GM18507 (cell line): ENCODE measurements around the gene PLAAT3.
"Not testable (repeated sequence)": the region's sequence is repeated elsewhere in the genome, so short reads cannot be mapped to it uniquely, and the experiment has no call there.

Source experiments
- DNase-seq: peaks from one replicate; pipeline ENCODE4 v3.0.0; 2011; ENCODE audit warnings: low read depth; ENCODE audit not compliant: insufficient read length; ENCODE audit errors: extremely low spot score
- FAIRE-seq: peaks from 2 replicates; lab custom pipeline; 2011; peaks lifted over from hg19 to GRCh38; lab: Jason Lieb, UNC

PLAAT3 gene

DNA sequence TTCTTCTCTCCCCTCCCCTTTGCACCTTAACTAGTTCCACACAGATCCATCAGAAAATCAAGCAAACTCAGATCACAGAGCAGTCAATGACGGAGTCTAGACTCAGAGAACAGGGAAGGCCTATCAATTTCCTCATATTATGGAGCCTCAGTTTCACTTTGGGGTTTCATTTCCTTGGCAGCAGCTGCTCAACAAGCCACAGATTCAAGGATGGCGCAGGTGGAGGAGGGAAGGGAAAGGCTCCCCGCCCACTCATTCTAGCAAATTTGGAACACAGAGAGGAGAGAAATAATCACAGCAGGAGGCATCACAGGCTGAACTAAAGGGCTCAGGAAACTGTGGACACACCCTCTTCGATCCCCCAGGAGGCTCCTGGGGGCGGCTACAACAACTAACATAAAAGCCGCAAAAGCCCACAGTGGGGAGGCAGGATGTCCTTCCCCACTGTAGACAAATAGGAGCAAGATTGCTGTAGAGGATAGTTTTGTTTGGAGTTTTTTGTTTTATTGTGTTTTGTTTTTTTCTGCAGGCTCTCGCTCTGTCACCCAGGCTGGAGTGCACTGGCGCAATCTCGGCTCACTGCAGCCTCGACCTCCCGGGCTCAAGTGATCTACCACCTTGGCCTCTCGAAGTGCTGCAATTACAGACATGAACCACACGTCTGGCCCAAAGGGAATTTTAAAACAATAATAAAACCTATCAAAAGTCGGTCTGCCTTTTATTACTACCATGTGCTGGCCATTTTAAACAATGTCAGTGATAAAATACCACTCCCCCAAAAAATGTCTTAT is 3.4 kb downstream of the PLAAT3 start:
- no peak for DNase-seq
- no peak for FAIRE-seq

- DNase-seq (no peak), FAIRE-seq (no peak)
Observed at GRCh38 chr11:63609971-63610580, 4.2 kb downstream of the PLAAT3 start.

DNA sequence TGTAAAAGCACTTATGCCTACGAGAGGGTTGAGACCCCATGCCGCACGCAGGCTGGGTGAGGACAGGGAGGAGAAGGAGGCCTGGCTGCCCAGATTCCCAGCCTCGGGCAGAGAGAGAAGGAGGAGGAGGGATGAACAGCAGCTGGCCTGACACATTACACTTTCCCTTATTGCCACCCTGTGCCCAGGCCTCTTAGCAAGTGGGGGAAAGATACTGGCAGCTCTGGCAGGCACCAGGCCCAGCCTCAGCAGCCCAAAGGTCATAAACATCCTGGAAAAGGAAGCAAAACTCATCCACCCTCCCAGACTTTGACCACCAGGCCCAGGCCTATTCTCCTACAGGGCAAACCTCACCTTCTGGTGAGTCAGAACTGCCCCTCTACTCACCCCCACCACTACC is 4.7 kb downstream of the PLAAT3 start:
- FAIRE-seq: no peak
- no peak for DNase-seq

GRCh38 chr11:63608353-63609345 is 5.6 kb downstream of the PLAAT3 start:
- no peak for FAIRE-seq
- no peak for DNase-seq

GRCh38 chr11:63603180-63603518 is 11.1 kb downstream of the PLAAT3 start:
- FAIRE-seq: no peak
- no peak for DNase-seq

GRCh38 chr11:63602290-63603179 is 11.7 kb downstream of the PLAAT3 start:
- not testable (repeated sequence) for FAIRE-seq, DNase-seq

- DNase-seq (no peak), FAIRE-seq (no peak)
Observed at GRCh38 chr11:63599211-63600122, 14.8 kb downstream of the PLAAT3 start.

DNA sequence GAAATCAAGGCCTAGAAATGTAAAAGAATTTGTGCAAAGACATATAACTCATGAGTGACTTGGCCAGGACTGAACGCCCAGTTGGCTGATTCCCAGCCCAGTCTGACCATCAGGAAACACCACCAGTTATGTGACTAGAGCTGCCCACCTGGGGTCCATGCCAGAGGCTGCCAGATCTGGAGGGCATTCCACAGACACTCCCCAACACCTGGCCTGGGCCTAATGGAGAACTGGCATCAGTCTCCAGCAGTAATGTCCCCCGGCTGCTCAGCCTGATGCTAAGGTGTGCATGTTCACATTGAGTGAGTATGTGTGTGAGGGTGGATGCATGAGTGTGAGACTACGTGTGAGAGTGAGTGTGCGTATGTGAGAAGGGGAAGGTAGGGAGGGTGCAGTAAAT is 15.7 kb downstream of the PLAAT3 start:
- DNase-seq: no peak
- no peak for FAIRE-seq

DNA sequence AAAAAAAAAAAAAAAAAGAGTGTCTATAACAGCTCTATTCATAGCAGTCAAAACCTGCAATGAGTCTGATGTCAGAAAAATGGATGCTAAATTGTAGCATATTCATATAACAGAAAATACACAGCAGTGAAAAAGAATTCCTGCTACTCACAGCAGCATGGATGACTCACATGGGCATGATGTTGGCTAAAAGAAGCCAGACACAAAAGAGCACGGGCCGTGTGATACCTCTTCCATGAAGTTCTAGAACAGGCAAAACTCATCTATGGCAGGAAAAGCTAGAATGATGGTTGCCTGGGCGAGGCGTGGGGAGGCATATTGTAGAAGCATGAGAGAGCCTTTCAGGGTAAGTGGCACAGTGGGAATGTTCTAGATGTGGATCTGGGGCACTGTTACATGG is 18.9 kb downstream of the PLAAT3 start:
- DNase-seq (no peak), FAIRE-seq (no peak)

DNA sequence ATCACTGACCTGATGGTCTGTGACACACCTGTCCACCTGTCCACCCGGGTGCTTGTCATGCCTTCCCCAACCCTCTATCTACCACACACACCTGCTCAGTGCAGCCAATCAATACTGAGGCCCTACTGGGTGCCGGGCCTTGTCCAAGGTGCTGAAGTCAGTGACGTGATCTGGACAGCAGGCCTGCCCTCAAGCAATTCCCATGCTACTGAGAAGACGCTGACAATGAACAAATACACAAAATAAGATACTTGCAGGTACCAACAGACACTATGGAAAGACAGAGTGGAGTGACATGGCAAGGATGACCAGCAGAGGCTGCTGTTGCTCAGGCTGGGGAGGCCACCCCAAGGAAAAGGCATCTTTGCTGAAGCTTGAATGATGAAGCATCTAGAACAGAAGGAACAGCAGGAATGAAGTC is 21.2 kb downstream of the PLAAT3 start:
- DNase-seq (no peak), FAIRE-seq (no peak)

GRCh38 chr11:63590024-63590788 is 24.0 kb downstream of the PLAAT3 start:
- DNase-seq (no peak), FAIRE-seq (no peak)

- DNase-seq (no peak), FAIRE-seq (no peak)
Observed at GRCh38 chr11:63589000-63589399, 25.2 kb downstream of the PLAAT3 start.

DNA sequence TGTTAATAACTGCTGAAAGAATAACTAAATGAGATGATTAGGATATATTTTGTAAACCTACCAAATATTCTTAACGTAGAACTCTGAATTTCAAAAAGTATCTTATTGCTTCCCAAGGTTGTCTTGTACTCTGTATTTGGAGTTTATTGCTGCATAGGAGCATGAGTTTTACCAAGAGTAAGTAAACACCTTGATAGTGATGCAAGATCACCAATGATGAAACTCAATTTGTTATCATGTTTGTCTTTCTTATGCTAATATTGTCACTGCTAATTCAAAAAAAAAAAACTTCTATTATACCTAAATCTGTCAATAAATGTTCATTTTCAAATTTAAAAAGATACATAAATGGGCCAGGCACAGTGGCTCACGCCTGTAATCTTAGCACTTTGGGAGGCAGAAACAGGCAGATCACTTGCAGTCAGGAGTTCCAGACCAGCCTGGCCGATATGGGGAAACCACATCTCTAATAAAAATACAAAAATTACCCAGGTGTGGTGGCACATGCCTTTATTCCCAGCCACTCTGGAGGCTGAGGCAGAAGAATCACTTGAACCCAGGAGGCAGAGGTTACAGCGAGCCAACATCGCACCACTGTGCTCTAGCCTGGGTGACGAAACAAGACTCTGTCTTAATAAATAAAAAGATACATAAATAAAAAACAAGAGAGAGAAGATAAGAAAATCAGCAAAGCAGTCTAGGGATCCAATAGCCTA is 27.6 kb downstream of the PLAAT3 start:
- DNase-seq: no peak
- no peak for FAIRE-seq

- FAIRE-seq: no peak
- DNase-seq: no peak
Observed at GRCh38 chr11:63583357-63583677, 30.9 kb downstream of the PLAAT3 start.

- not testable (repeated sequence) for DNase-seq, FAIRE-seq
Observed at GRCh38 chr11:63581224-63581623, 33.0 kb downstream of the PLAAT3 start.

GRCh38 chr11:63578882-63579281 is 35.4 kb downstream of the PLAAT3 start:
- DNase-seq, FAIRE-seq: not testable (repeated sequence)
